Measurements from ENCODE around the gene C2CD2L. TPM values are rescaled to one million over a fixed set of nuclear protein-coding genes. Genes with fewer than 3 reads are reported as not detected.

Gene C2CD2L
- total and polyA plus RNA-seq, 2 of the 4 experiments (the other 2 are of a cell fraction), result 2.2 to 8.7 TPM

- POLR2A ChIA-PET (ENCODE audit: unreplicated experiment), result interaction anchor here (0.6 to 1.5 kb wide), 5 partner anchors 10 to 736 kb away, joined by 3 to 13 read pairs (median 6); partner anchors contain the start of gene HMBS
- peak within 1 kb of the TSS; percentile 80 for H3K27ac ChIP-seq (ENCODE audit: insufficient read depth, low read length)
- peak within 1 kb of the TSS; percentile 98 for H2BK5ac ChIP-seq (ENCODE audit: low read depth, low read length, poor library complexity, severe bottlenecking)
- H4K5ac ChIP-seq (ENCODE audit: low read depth, low read length), result peak within 1 kb of the TSS; percentile 87
- H3K18ac ChIP-seq (ENCODE audit: low read depth, low read length), result peak within 1 kb of the TSS; percentile 90
- CTCF ChIA-PET, result interaction anchor here (1.3 to 1.8 kb wide), 2 partner anchors 44 to 236 kb away, joined by 3 to 9 read pairs; no protein-coding TSS in a partner anchor
- peaks cover 9% of the 10 kb centered on the region; the same call in 1 of the 2 replicates for H3K36me3 ChIP-seq (ENCODE audit: control insufficient read depth, insufficient read depth, low read length)
- H2AFZ ChIP-seq (replicated peaks; ENCODE audit: low read length, poor library complexity), result peak within 1 kb of the TSS; percentile 97
- peak within 1 kb of the TSS; percentile 76 for H3K9ac ChIP-seq (ENCODE audit: low read depth, low read length)
- no peaks in the 10 kb centered on the region for H3K27me3 ChIP-seq (ENCODE audit: control insufficient read depth, insufficient read depth, low read length)
- H2AK9ac ChIP-seq (replicated peaks; ENCODE audit: low read depth, low read length, poor library complexity), result peak within 1 kb of the TSS; percentile 97
- peak within 1 kb of the TSS; percentile 72 to 100 for H4K8ac ChIP-seq (ENCODE audit: low read depth in 2 of 2, low read length in 2 of 2)
- dilution Hi-C loops (cut with HindIII; ENCODE audit: low sequenced_read_pairs, unreplicated experiment) (no loop called here), intact Hi-C loops (cut with micrococcal nuclease) (loop anchor here (1.0 to 10.0 kb wide), 3 partner anchors 95 to 373 kb away; no protein-coding TSS in a partner anchor), in situ Hi-C loops (cut with MboI; ENCODE audit: low sequenced_read_pairs) (loop anchor here (5.0 kb wide), 1 partner anchor 95 kb away; no protein-coding TSS in a partner anchor)
- peaks cover 8% of the 10 kb centered on the region for H3K4me1 ChIP-seq (ENCODE audit: control insufficient read depth, insufficient read depth, low read length)
- H3K9me1 ChIP-seq (ENCODE audit: insufficient read depth, low read length), result peaks cover 17% of the 10 kb centered on the region
- H3K14ac ChIP-seq (replicated peaks; ENCODE audit: low read depth, low read length), result peak within 1 kb of the TSS; percentile 99
- H3K4me2 ChIP-seq (ENCODE audit: low read depth, low read length), result peak within 1 kb of the TSS; percentile 87
- DNase-seq, result peak; percentile 97
- peaks cover 24 to 55% of the 10 kb centered on the region in 2 experiments for H3K79me1 ChIP-seq (ENCODE audit: low read depth in 1 of 2, low read length in 2 of 2)
- no CpG with 5 or more reads among the region's 32 CpGs for WGBS, 2 experiments (ENCODE audit: extremely low coverage in 2 of 2, insufficient read length in 1 of 2)
- peak within 1 kb of the TSS; percentile 99 for H3K56ac ChIP-seq (ENCODE audit: extremely low read depth, insufficient read depth, low read length)
- H2BK120ac ChIP-seq (ENCODE audit: low read depth, low read length), result peak within 1 kb of the TSS; percentile 99
- H3K9me3 ChIP-seq (ENCODE audit: control insufficient read depth, insufficient read depth, low read length), result no peaks in the 10 kb centered on the region
- H3K23ac ChIP-seq (ENCODE audit: low read depth, low read length), result peak within 1 kb of the TSS; percentile 100
- peak within 1 kb of the TSS; percentile 96; the same call in 2 of the 3 replicates for H2BK15ac ChIP-seq (ENCODE audit: low read depth, low read length)
- no TSS peak for BruUV-seq (replicated peaks)
- H2AK5ac ChIP-seq (ENCODE audit: low read depth, low read length), result peak within 1 kb of the TSS; percentile 96
- peak within 1 kb of the TSS; percentile 98 for H2BK20ac ChIP-seq (ENCODE audit: low read depth, low read length)
- peak within 1 kb of the TSS; percentile 72 for H3K4me3 ChIP-seq (ENCODE audit: insufficient read depth, low read depth, low read length)
- H3K4ac ChIP-seq (ENCODE audit: low read depth, low read length), result peak within 1 kb of the TSS; percentile 94
- H4K91ac ChIP-seq (ENCODE audit: insufficient read depth, low read depth, low read length), result peak within 1 kb of the TSS; percentile 98
- no peaks in the 10 kb centered on the region for H4K20me1 ChIP-seq (ENCODE audit: insufficient read depth, low read length)
- ATAC-seq (ENCODE audit: low read depth), result peak; percentile 86
- no peak for TF ChIP-seq BHLHE40 (IDR thresholded peaks at IDR 0.05; ENCODE audit: low read depth, low read length)
- no peak for TF ChIP-seq ELK1 (IDR thresholded peaks at IDR 0.05; ENCODE audit: borderline replicate concordance, low read depth, low read length)
- 0 out of 2 replicates have a peak, but pooled peaks have one; percentile 26 for TF ChIP-seq MAZ (IDR thresholded peaks at IDR 0.05; ENCODE audit: borderline replicate concordance, low read depth, low read length)
- TF ChIP-seq CEBPB (IDR thresholded peaks at IDR 0.05; ENCODE audit: low read depth, low read length), result no peak
- TF ChIP-seq MXI1 (IDR thresholded peaks at IDR 0.05; ENCODE audit: borderline replicate concordance, low read depth, low read length), result peak; percentile 68; the same call in 1 of the 2 replicates
- no peak for TF ChIP-seq MAFK (IDR thresholded peaks at IDR 0.05; ENCODE audit: low read depth, low read length)
- no peak for TF ChIP-seq NFE2L2 (IDR thresholded peaks at IDR 0.05; ENCODE audit: low read depth, low read length)
- no peak for TF ChIP-seq SMC3 (IDR thresholded peaks at IDR 0.05; ENCODE audit: low read depth, low read length)
- no peak for TF ChIP-seq RCOR1 (IDR thresholded peaks at IDR 0.05; ENCODE audit: insufficient replicate concordance, low read length)
- no peak for TF ChIP-seq RAD21 (IDR thresholded peaks at IDR 0.05; ENCODE audit: low read length)
- no peak for TF ChIP-seq CHD1 (IDR thresholded peaks at IDR 0.05; ENCODE audit: low read depth, low read length)
- no peak for TF ChIP-seq FOS (IDR thresholded peaks at IDR 0.05; ENCODE audit: low read depth, low read length)
- TF ChIP-seq USF2 (IDR thresholded peaks at IDR 0.05; ENCODE audit: low read depth, low read length), result peak; percentile 95
These were observed 5.3 kb upstream of the C2CD2L start, which contains the start of gene DPAGT1 for GRCh38 chr11:119101759-119102423. Gene DPAGT1, minus strand, starts transcription at chr11:119101853. Its CDS starts 198 bp downstream, at chr11:119101655.
